GM21381 (cell line): ENCODE results near the gene CTTNBP2.
"Not testable (repeated sequence)": the region's sequence is repeated elsewhere in the genome, so short reads cannot be mapped to it uniquely, and the experiment has no call there.

Experiments used
- ATAC-seq: cut with Tn5 transposase; IDR thresholded peaks from one replicate; pipeline ENCODE4 v1.9.1; 2021; ENCODE audit warnings: mild to moderate bottlenecking, moderate library complexity; ENCODE audit not compliant: unreplicated experiment

The CTTNBP2 gene

GRCh38 chr7:117756586-117757085 is 116.6 kb downstream of the CTTNBP2 start:
- ATAC-seq = no peak

- ATAC-seq = no peak
These were observed 118.1 kb downstream of the CTTNBP2 start for GRCh38 chr7:117755136-117755535.

GRCh38 chr7:117751775-117752174 is 121.5 kb downstream of the CTTNBP2 start:
- ATAC-seq = no peak

GRCh38 chr7:117750612-117751563 is 122.4 kb downstream of the CTTNBP2 start:
- no peak for ATAC-seq

GRCh38 chr7:117741962-117742361 is 131.3 kb downstream of the CTTNBP2 start:
- ATAC-seq = no peak

GRCh38 chr7:117739085-117739484 is 134.2 kb downstream of the CTTNBP2 start:
- no peak for ATAC-seq

- ATAC-seq = no peak
These were observed 135.3 kb downstream of the CTTNBP2 start for GRCh38 chr7:117737926-117738325.

- ATAC-seq = peak; percentile 89
These were observed 141.8 kb downstream of the CTTNBP2 start for GRCh38 chr7:117731455-117731854.

- no peak for ATAC-seq
These were observed 142.9 kb downstream of the CTTNBP2 start for GRCh38 chr7:117730390-117730789.

- ATAC-seq = peak; percentile 42
These were observed 144.2 kb downstream of the CTTNBP2 start for GRCh38 chr7:117728890-117729624.

GRCh38 chr7:117724898-117725297 is 148.3 kb downstream of the CTTNBP2 start:
- ATAC-seq = no peak

GRCh38 chr7:117719377-117719776 is 153.9 kb downstream of the CTTNBP2 start:
- no peak for ATAC-seq

- ATAC-seq = no peak
These were observed 155.0 kb downstream of the CTTNBP2 start for GRCh38 chr7:117718116-117718835.

- no peak for ATAC-seq
These were observed 155.9 kb downstream of the CTTNBP2 start for GRCh38 chr7:117717357-117717756.

GRCh38 chr7:117716707-117717299 is 156.4 kb downstream of the CTTNBP2 start:
- ATAC-seq = no peak

GRCh38 chr7:117715784-117716445 is 157.3 kb downstream of the CTTNBP2 start:
- peak; percentile 91 for ATAC-seq

GRCh38 chr7:117711556-117711955 is 161.7 kb downstream of the CTTNBP2 start:
- no peak for ATAC-seq

- not testable (repeated sequence) for ATAC-seq
These were observed 165.1 kb downstream of the CTTNBP2 start for GRCh38 chr7:117708173-117708572.

- no peak for ATAC-seq
These were observed 166.2 kb downstream of the CTTNBP2 start for GRCh38 chr7:117707080-117707479.

- no peak for ATAC-seq
These were observed 167.0 kb downstream of the CTTNBP2 start for GRCh38 chr7:117706210-117706609.
